SK-N-SH treated with all-trans-retinoic acid at 6 μM for 48 hours (cell line): ENCODE results near the gene GRAMD1C.

ENCODE experiments used
- ATAC-seq: fragments of 200-7000 bp; cut with Tn5 transposase; 3 replicates; pipeline ENCODE4 v1.9.1; 2020; ENCODE audit warnings: mild to moderate bottlenecking, moderate library complexity
- ARNTL ChIP-seq: fragments of 450-650 bp; formaldehyde crosslinking; IDR thresholded peaks from 2 replicates; pipeline ENCODE4 v1.5.0; 2020; ENCODE audit warnings: low read depth, mild to moderate bottlenecking, moderate library complexity, borderline replicate concordance
- BACH2 ChIP-seq: fragments of 250-450 bp; sonication (Bioruptor Pico); IDR thresholded peaks from 2 replicates; pipeline ENCODE4 v1.9.0; 2021; ENCODE audit warnings: mild to moderate bottlenecking, borderline replicate concordance
- CREB5 ChIP-seq: fragments of 250-450 bp; sonication (Bioruptor Pico); IDR thresholded peaks from 2 replicates; pipeline ENCODE4 v1.5.1; 2020; ENCODE audit warnings: low read depth, mild to moderate bottlenecking, moderate library complexity
- CSDC2 ChIP-seq: fragments of 250-450 bp; sonication (Bioruptor Pico); IDR thresholded peaks from 2 replicates; pipeline ENCODE4 v1.5.0; 2020; ENCODE audit warnings: mild to moderate bottlenecking, moderate library complexity
- CSRNP3 ChIP-seq: fragments of 250-450 bp; sonication (Bioruptor Pico); IDR thresholded peaks from 2 replicates; pipeline ENCODE4 v1.5.1; 2021; ENCODE audit warnings: mild to moderate bottlenecking, moderate library complexity
- ESRRG ChIP-seq: fragments of 250-450 bp; sonication (Bioruptor Pico); IDR thresholded peaks from 2 replicates; pipeline ENCODE4 v1.6.1; 2021; ENCODE audit warnings: mild to moderate bottlenecking
- GLIS3 ChIP-seq: fragments of 250-450 bp; sonication (Bioruptor Pico); IDR thresholded peaks from 2 replicates; pipeline ENCODE4 v1.5.0; 2020; ENCODE audit warnings: mild to moderate bottlenecking, moderate library complexity
- ISL1 ChIP-seq: fragments of 250-450 bp; sonication (Bioruptor Pico); IDR thresholded peaks from 2 replicates; pipeline ENCODE4 v2.1.2; 2022; ENCODE audit warnings: mild to moderate bottlenecking, moderate library complexity
- OSR1 ChIP-seq: fragments of 250-450 bp; sonication (Bioruptor Pico); IDR thresholded peaks from 2 replicates; pipeline ENCODE4 v1.8.0; 2022; ENCODE audit warnings: moderate library complexity, mild to moderate bottlenecking, inconsistent platforms
- PATZ1 ChIP-seq: fragments of 250-450 bp; sonication (Bioruptor Pico); IDR thresholded peaks from 2 replicates; pipeline ENCODE4 v1.8.0; 2020; ENCODE audit warnings: mild to moderate bottlenecking, moderate library complexity, borderline replicate concordance
- POU6F1 ChIP-seq: fragments of 250-450 bp; sonication (Bioruptor Pico); IDR thresholded peaks from 2 replicates; pipeline ENCODE4 v1.8.0; 2021; ENCODE audit warnings: low read depth, mild to moderate bottlenecking, moderate library complexity, borderline replicate concordance
- PPARA ChIP-seq: fragments of 250-450 bp; sonication (Bioruptor Pico); IDR thresholded peaks from 2 replicates; pipeline ENCODE4 v1.5.0; 2020; ENCODE audit warnings: mild to moderate bottlenecking, borderline replicate concordance
- RARB ChIP-seq: fragments of 250-450 bp; sonication (Bioruptor Pico); IDR thresholded peaks from 2 replicates; pipeline ENCODE4 v1.8.0; 2021; ENCODE audit warnings: mild to moderate bottlenecking, moderate library complexity
- SNAI2 ChIP-seq: fragments of 250-450 bp; sonication (Bioruptor Pico); IDR thresholded peaks from 2 replicates; pipeline ENCODE4 v1.5.0; 2020; ENCODE audit warnings: mild to moderate bottlenecking, moderate library complexity
- TCF4 ChIP-seq: fragments of 250-450 bp; sonication (Bioruptor Pico); IDR thresholded peaks from 2 replicates; pipeline ENCODE4 v1.8.0; 2021; ENCODE audit warnings: mild to moderate bottlenecking, moderate library complexity, borderline replicate concordance
- TOX ChIP-seq: fragments of 250-450 bp; sonication (Bioruptor Pico); IDR thresholded peaks from 2 replicates; pipeline ENCODE4 v1.8.0; 2021; ENCODE audit warnings: mild to moderate bottlenecking, moderate library complexity, borderline replicate concordance
- TSHZ2 ChIP-seq: fragments of 250-450 bp; sonication (Bioruptor Pico); IDR thresholded peaks from 2 replicates; pipeline ENCODE4 v1.5.0; 2020; ENCODE audit warnings: mild to moderate bottlenecking, moderate library complexity
- ZC3H10 ChIP-seq: fragments of 250-450 bp; sonication (Bioruptor Pico); IDR thresholded peaks from 2 replicates; pipeline ENCODE4 v1.5.1; 2021; ENCODE audit warnings: mild to moderate bottlenecking, moderate library complexity
- ZFP3 ChIP-seq: fragments of 250-450 bp; sonication (Bioruptor Pico); IDR thresholded peaks from 2 replicates; pipeline ENCODE4 v1.5.0; 2020; ENCODE audit warnings: mild to moderate bottlenecking, moderate library complexity
- ZFP30 ChIP-seq: fragments of 450-650 bp; formaldehyde crosslinking; IDR thresholded peaks from 2 replicates; pipeline ENCODE4 v1.5.0; 2022; ENCODE audit warnings: mild to moderate bottlenecking, moderate library complexity
- ZNF565 ChIP-seq: fragments of 450-650 bp; formaldehyde crosslinking; conservative IDR thresholded peaks from 2 replicates; pipeline ENCODE4 v1.5.0; 2020; ENCODE audit warnings: low read depth, mild to moderate bottlenecking, moderate library complexity
- ZNF70 ChIP-seq: fragments of 450-650 bp; formaldehyde crosslinking; IDR thresholded peaks from 2 replicates; pipeline ENCODE4 v1.5.0; 2020; ENCODE audit warnings: mild to moderate bottlenecking, moderate library complexity
- ZNF8 ChIP-seq: fragments of 450-650 bp; formaldehyde crosslinking; IDR thresholded peaks from 2 replicates; pipeline ENCODE4 v1.5.0; 2020; ENCODE audit warnings: mild to moderate bottlenecking, moderate library complexity

The GRAMD1C gene

GRCh38 chr3:113838631-113839209, at the start of gene GRAMD1C:
Gene GRAMD1C, plus strand, starts transcription at chr3:113838788. Its CDS starts 122 bp downstream, at chr3:113838910.
- TF ChIP-seq CSRNP3 (CRISPR knock-in tag), result no peak
- no peak for TF ChIP-seq PPARA
- TF ChIP-seq CSDC2, result no peak
- no peak for TF ChIP-seq ZNF565 (CRISPR knock-in tag)
- no peak for TF ChIP-seq BACH2 (CRISPR knock-in tag)
- no peak for TF ChIP-seq PATZ1 (CRISPR knock-in tag)
- TF ChIP-seq ZFP3 (CRISPR knock-in tag), result 0 out of 2 replicates have a peak, but pooled peaks have one; percentile 21
- TF ChIP-seq POU6F1 (CRISPR knock-in tag), result no peak
- TF ChIP-seq TCF4 (CRISPR knock-in tag), result no peak
- TF ChIP-seq TSHZ2, result peak; percentile 47; the same call in 1 of the 2 replicates
- no peak for TF ChIP-seq CREB5 (CRISPR knock-in tag)
- ATAC-seq, result peak; percentile 99

GRCh38 chr3:113791381-113791780, 47.2 kb upstream of the GRAMD1C start:
- no peak for TF ChIP-seq CREB5 (CRISPR knock-in tag)
- TF ChIP-seq BACH2 (CRISPR knock-in tag), result no peak
- TF ChIP-seq ARNTL (CRISPR knock-in tag), result no peak
- TF ChIP-seq TCF4 (CRISPR knock-in tag), result no peak
- no peak for TF ChIP-seq ISL1 (CRISPR knock-in tag)
- no peak for TF ChIP-seq SNAI2 (CRISPR knock-in tag)
- no peak for TF ChIP-seq CSRNP3 (CRISPR knock-in tag)
- TF ChIP-seq ZFP30 (CRISPR knock-in tag), result no peak
- TF ChIP-seq ESRRG (CRISPR knock-in tag), result no peak
- no peak for TF ChIP-seq ZC3H10 (CRISPR knock-in tag)
- no peak for TF ChIP-seq ZFP3 (CRISPR knock-in tag)
- no peak for TF ChIP-seq ZNF8 (CRISPR knock-in tag)
- TF ChIP-seq PATZ1 (CRISPR knock-in tag), result no peak
- TF ChIP-seq PPARA, result no peak
- no peak for TF ChIP-seq ZNF70 (CRISPR knock-in tag)
- TF ChIP-seq POU6F1 (CRISPR knock-in tag), result no peak
- TF ChIP-seq TOX (CRISPR knock-in tag), result no peak
- TF ChIP-seq RARB (CRISPR knock-in tag), result no peak
- TF ChIP-seq OSR1 (CRISPR knock-in tag), result no peak
- no peak for TF ChIP-seq GLIS3 (CRISPR knock-in tag)
- ATAC-seq, result no peak
